Heart left ventricle (tissue), 13 donors: ENCODE data around the gene HES5.

Experiments used
- CTCF ChIP-seq, 12 donors: fragments of 200-600 bp; sonication (generic) in 4 of 12; IDR thresholded peaks; one replicate each; pipeline versions ENCODE4 v1.5.0 to v1.8.0; 2018 to 2022; ENCODE audit warnings: antibody characterized with exemption in 12 of 12, mild to moderate bottlenecking in 5 of 12
- POLR2A ChIP-seq, 2 donors: fragments of 450-650 bp; IDR thresholded peaks; one replicate each; pipeline ENCODE4 v1.6.1; 2017; ENCODE audit warnings: antibody characterized with exemption in 2 of 2, mild to moderate bottlenecking in 2 of 2, moderate library complexity in 2 of 2
- donor health status: ischemic (EF 13 %, LVEDD 7.1; RV severe dilation, severe dysfunction).
- donor health status: DM: no; HTN: yes; CAD: no.
- donor health status: DM: no; HTN: no; CAD: no.
- donor health status: ischemic (EF 25% LVEDD 6.9; RV normal size, moderate dysfunction).
- donor health status: ischemic (EF 25% LVEDD 5.7; RV mildly dilated, moderate dysfunction).
- donor health status: ischemic (EF 35%, LVEDD 5.7; RV mildly dilated, moderate dysfunction).
- donor health status: nonischemic (EF 11% LVEDD 7.7; RV severe dilation, severe dysfunction).
- donor health status: DM: yes; HTN: yes; CAD: no.
- donor health status: PGD.
- donor health status: ischemic (EF 29% LVEDD 5.4; RV normal size, mild dysfunction).
- donor health status: nonischemic (EF 23%, LVEDD 6.1; RV moderate dilation, normal function).

- TF ChIP-seq CTCF (IDR thresholded peaks at IDR 0.05): no peak
- no peak for TF ChIP-seq POLR2A (IDR thresholded peaks at IDR 0.05)
These were observed 43.5 kb downstream of the HES5 start for GRCh38 chr1:2486558-2486957.
